OCI-LY7 (cell line): ENCODE measurements around the gene CMSS1. TPM values are rescaled to one million over a fixed set of nuclear protein-coding genes. Genes with fewer than 3 reads are reported as not detected.

Experiments used
- BruUV-seq: library from RNA; stranded (reverse); fragments of 400-500 nt; replicated peaks from 2 replicates; lab custom pipeline; 2021; lab: Mats Ljungman, UMichigan
- CTCF ChIA-PET: fragments of 300-600 bp; sonication (Branson Sonifier 250); formaldehyde crosslinking; loops from one replicate; lab custom pipeline; 2022; ENCODE audit warnings: antibody characterized with exemption; ENCODE audit not compliant: unreplicated experiment; lab: Charles Lee
- POLR2A ChIA-PET: fragments of 300-600 bp; sonication (Branson Sonifier 250); formaldehyde crosslinking; loops from one replicate; lab custom pipeline; 2022; ENCODE audit warnings: antibody characterized with exemption; lab: Charles Lee
- DNase-seq: peaks from one replicate; pipeline ENCODE4 v3.0.0-alpha.2; 2015; ENCODE audit warnings: low spot score
- H2AFZ ChIP-seq: fragments of 200-600 bp; sonication (generic), shearing (Covaris generic); 2 replicates; pipeline ENCODE4 v1.6.1; 2014; ENCODE audit warnings: mild to moderate bottlenecking, antibody characterized with exemption, low read length, moderate library complexity
- H3K27ac ChIP-seq: fragments of 200-600 bp; sonication (generic); 2 replicates; pipeline ENCODE4 v1.5.1; 2014; ENCODE audit warnings: mixed run types, low read depth, mild to moderate bottlenecking, moderate library complexity, low read length, inconsistent platforms; ENCODE audit not compliant: poor library complexity, severe bottlenecking
- H3K36me3 ChIP-seq: fragments of 200-600 bp; sonication (generic); 2 replicates; pipeline ENCODE4 v1.6.1; 2014; ENCODE audit warnings: mild to moderate bottlenecking, antibody characterized with exemption, low read length, moderate library complexity, mixed read lengths; ENCODE audit not compliant: insufficient read depth
- H3K4me1 ChIP-seq: fragments of 200-600 bp; sonication (generic); 2 replicates; pipeline ENCODE4 v1.5.1; 2014; ENCODE audit warnings: mild to moderate bottlenecking, low read length; ENCODE audit not compliant: insufficient read depth, poor library complexity, severe bottlenecking
- H3K4me2 ChIP-seq: fragments of 200-600 bp; sonication (generic); 2 replicates; pipeline ENCODE4 v1.6.1; 2014; ENCODE audit warnings: mild to moderate bottlenecking, low read length
- H3K4me3 ChIP-seq: fragments of 200-600 bp; sonication (generic); 2 replicates; pipeline ENCODE4 v1.5.1; 2014; ENCODE audit warnings: mild to moderate bottlenecking, low read depth, low read length; ENCODE audit not compliant: poor library complexity, severe bottlenecking
- H3K79me2 ChIP-seq: fragments of 200-600 bp; sonication (generic); 2 replicates; pipeline ENCODE4 v1.6.1; 2016; ENCODE audit warnings: low read depth, mild to moderate bottlenecking, low read length, moderate library complexity, mixed read lengths; ENCODE audit not compliant: insufficient read depth
- H3K9me2 ChIP-seq: fragments of 200-600 bp; sonication (generic); 2 replicates; pipeline ENCODE4 v1.6.1; 2016; ENCODE audit warnings: mild to moderate bottlenecking, low read length, mixed read lengths; ENCODE audit not compliant: insufficient read depth
- H3K9me3 ChIP-seq: fragments of 200-600 bp; sonication (generic); 2 replicates; pipeline ENCODE4 v1.6.1; 2014; ENCODE audit warnings: mild to moderate bottlenecking, mixed run types, low read length, mixed read lengths
- H4K20me1 ChIP-seq: fragments of 200-600 bp; sonication (generic); 2 replicates; pipeline ENCODE4 v1.6.1; 2014; ENCODE audit warnings: mild to moderate bottlenecking, antibody characterized with exemption, low read length, moderate library complexity, mixed read lengths; ENCODE audit not compliant: insufficient read depth
- CTCF ChIP-seq: fragments of 200-600 bp; sonication (generic); conservative IDR thresholded peaks from 2 replicates; pipeline ENCODE4 v1.5.1; 2014; ENCODE audit warnings: mild to moderate bottlenecking, antibody characterized with exemption, low read length, moderate library complexity, mixed read lengths
- EZH2phosphoT487 ChIP-seq: fragments of 200-600 bp; sonication (generic); IDR thresholded peaks from 2 replicates; pipeline ENCODE4 v1.6.1; 2018; ENCODE audit warnings: low read depth, borderline replicate concordance, mild to moderate bottlenecking, mixed run types, antibody characterized with exemption, low read length, moderate library complexity, mixed read lengths
- intact Hi-C: fragments of 100-400 bp; cut with micrococcal nuclease; formaldehyde crosslinking; loops from one replicate; pipeline ENCODE4 v1.10.0; 2022; ENCODE audit not compliant: unreplicated experiment
- total RNA-seq, 2 experiments: library from RNA; depleted of rRNA in 1 of 2; stranded (reverse); fragments of >200 nt in 1 of 2; shearing (Covaris generic) in 1 of 2; gene quantifications; 2 replicates each; pipeline ENCODE4 v1.2.3, GENCODE V29; 2014 to 2022

The CMSS1 gene
- total RNA-seq, 2 experiments from 2014 or later, result 25.7 to 46.6 TPM

- no peak for TF ChIP-seq CTCF
- no peak for TF ChIP-seq EZH2phosphoT487
- no peak for DNase-seq
- intact Hi-C loops, result no loop called here
- CTCF ChIA-PET, result no interaction called here
- Histone ChIP-seq H3K36me3 (no peaks in the 10 kb centered on the region), H3K4me1 (no peaks in the 10 kb centered on the region), H4K20me1 (peaks cover 18% of the 10 kb centered on the region), H3K4me3 (no peak overlapping the region), H3K4me2 (peak overlapping the region; percentile 38; the same call in 1 of the 2 replicates), H3K9me2 (no peaks in the 10 kb centered on the region), H3K9me3 (no peaks in the 10 kb centered on the region), H2AFZ (no peak overlapping the region), H3K27ac (no peak overlapping the region), H3K79me2 (no peaks in the 10 kb centered on the region)
- BruUV-seq, result no TSS peak
- POLR2A ChIA-PET, result interaction anchor here (0.8 kb wide), 1 partner anchor 23 kb away, joined by 3 read pairs; no protein-coding TSS in a partner anchor
Observed at GRCh38 chr3:99875929-99876841, 58.5 kb downstream of the CMSS1 start.

DNA sequence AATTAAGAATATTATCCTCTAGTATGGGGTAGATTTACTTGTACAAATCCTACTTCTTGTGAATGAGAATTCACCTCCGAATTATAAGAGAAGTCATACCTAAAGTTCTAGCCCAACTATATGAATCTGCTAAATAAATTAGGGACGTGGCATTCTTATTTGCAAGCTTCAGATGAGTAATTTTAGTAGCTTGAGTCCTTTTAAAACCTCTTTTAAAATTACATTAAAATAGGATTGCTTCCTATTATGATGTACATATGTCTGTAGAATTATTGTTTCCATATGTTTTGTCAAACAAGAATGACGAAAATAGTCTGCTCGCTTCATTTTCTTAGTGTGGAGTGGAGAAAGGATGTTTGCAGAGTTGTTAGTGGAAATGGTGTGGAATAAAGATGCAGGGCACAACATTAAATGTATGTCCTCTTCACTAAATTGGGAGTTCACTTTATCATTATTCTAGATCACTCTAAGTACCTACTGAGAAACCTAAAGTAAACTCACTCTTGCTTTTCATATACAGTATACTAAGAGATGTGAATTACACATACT is 59.4 kb downstream of the CMSS1 start:
- peaks cover 18% of the 10 kb centered on the region for H4K20me1 ChIP-seq
- TF ChIP-seq EZH2phosphoT487, result no peak
- H3K4me1 ChIP-seq, result no peaks in the 10 kb centered on the region
- no peak overlapping the region for H3K4me2 ChIP-seq
- no TSS peak for BruUV-seq
- no peaks in the 10 kb centered on the region for H3K79me2 ChIP-seq
- no peaks in the 10 kb centered on the region for H3K9me3 ChIP-seq
- DNase-seq, result no peak
- POLR2A ChIA-PET, result no interaction called here
- no peak overlapping the region for H2AFZ ChIP-seq
- H3K36me3 ChIP-seq, result no peaks in the 10 kb centered on the region
- intact Hi-C loops, result no loop called here
- H3K27ac ChIP-seq, result no peak overlapping the region
- CTCF ChIA-PET, result no interaction called here
- no peaks in the 10 kb centered on the region for H3K9me2 ChIP-seq
- H3K4me3 ChIP-seq, result no peak overlapping the region

DNA sequence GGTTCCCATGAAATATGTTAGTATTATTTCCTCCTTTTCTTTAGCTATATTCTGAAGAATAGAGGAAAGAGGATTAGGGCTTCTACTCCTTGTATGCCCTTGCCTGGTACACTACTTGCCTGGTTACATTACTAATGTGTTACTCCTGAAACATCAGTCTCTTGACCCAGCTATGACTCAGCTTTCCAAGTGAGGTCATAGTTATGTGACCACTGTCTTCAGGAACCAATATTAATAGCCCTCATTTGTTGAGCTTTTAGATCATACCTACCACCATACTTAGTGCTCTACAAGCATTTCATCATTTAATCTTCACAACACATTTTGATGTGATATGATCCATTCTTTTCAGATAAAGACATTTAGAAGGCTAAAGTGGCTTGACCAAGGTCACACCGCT is 60.3 kb downstream of the CMSS1 start:
- POLR2A ChIA-PET, result interaction anchor here (1.0 kb wide), 1 partner anchor 13 kb away, joined by 3 read pairs; no protein-coding TSS in a partner anchor
- no peak overlapping the region for H3K4me2 ChIP-seq
- DNase-seq, result no peak
- no peaks in the 10 kb centered on the region for H3K9me3 ChIP-seq
- TF ChIP-seq CTCF, result no peak
- no peak for TF ChIP-seq EZH2phosphoT487
- H3K9me2 ChIP-seq, result no peaks in the 10 kb centered on the region
- no peak overlapping the region for H2AFZ ChIP-seq
- peaks cover 23% of the 10 kb centered on the region for H4K20me1 ChIP-seq
- CTCF ChIA-PET, result no interaction called here
- no TSS peak for BruUV-seq
- H3K4me3 ChIP-seq, result no peak overlapping the region
- no peaks in the 10 kb centered on the region for H3K4me1 ChIP-seq
- H3K27ac ChIP-seq, result no peak overlapping the region
- intact Hi-C loops, result no loop called here
- no peaks in the 10 kb centered on the region for H3K36me3 ChIP-seq
- no peaks in the 10 kb centered on the region for H3K79me2 ChIP-seq
